NCI-H1694 treated with DMSO at 0.1 percent for 48 hours (cell line): Measurements from ENCODE around the gene GBA2.

Experiments used
- DNase-seq: peaks from one replicate; lab custom pipeline; 2025; lab: John Stamatoyannopoulos, UW

The GBA2 gene

GRCh38 chr9:35763803-35764202 lies 14.8 kb upstream of the GBA2 start:
- DNase-seq, result no peak

- DNase-seq, result no peak
Measured at GRCh38 chr9:35763181-35763580, 14.2 kb upstream of the GBA2 start.

GRCh38 chr9:35760651-35761050 lies 11.6 kb upstream of the GBA2 start:
- DNase-seq, result no peak

GRCh38 chr9:35759795-35760194 lies 10.8 kb upstream of the GBA2 start:
- no peak for DNase-seq

GRCh38 chr9:35758475-35759050 lies 9.5 kb upstream of the GBA2 start:
- DNase-seq, result no peak

GRCh38 chr9:35757892-35758275 lies 8.9 kb upstream of the GBA2 start:
- DNase-seq, result no peak

- no peak for DNase-seq
Measured at GRCh38 chr9:35757226-35757891, 8.3 kb upstream of the GBA2 start.

GRCh38 chr9:35756275-35757225 lies 7.5 kb upstream of the GBA2 start:
- no peak for DNase-seq

- no peak for DNase-seq
Measured at GRCh38 chr9:35755071-35755470, 6.0 kb upstream of the GBA2 start.

GRCh38 chr9:35754264-35754663 lies 5.2 kb upstream of the GBA2 start, which contains the start of gene MSMP:
MSMP (minus strand) TSS chr9:35754276; CDS start chr9:35754129, 147 bp downstream.
- no peak for DNase-seq

- no peak for DNase-seq
Measured at GRCh38 chr9:35753466-35753865, 4.4 kb upstream of the GBA2 start.

- no peak for DNase-seq
Measured at GRCh38 chr9:35750256-35750531, 1.2 kb upstream of the GBA2 start.

- DNase-seq, result no peak
Measured at GRCh38 chr9:35749515-35750255, 657 bp upstream of the GBA2 start.

- DNase-seq, result no peak
Measured at GRCh38 chr9:35748242-35748857, 678 bp downstream of the GBA2 start.

- no peak for DNase-seq
Measured at GRCh38 chr9:35746583-35746982, 2.4 kb downstream of the GBA2 start.

GRCh38 chr9:35745569-35745968 lies 3.5 kb downstream of the GBA2 start:
- peak; percentile 37 for DNase-seq

- DNase-seq, result no peak
Measured at GRCh38 chr9:35743880-35744518, 5.0 kb downstream of the GBA2 start.

- no peak for DNase-seq
Measured at GRCh38 chr9:35743452-35743851, 5.6 kb downstream of the GBA2 start.

GRCh38 chr9:35741740-35742139 lies 7.3 kb downstream of the GBA2 start:
- no peak for DNase-seq

GRCh38 chr9:35740243-35740642 lies 8.8 kb downstream of the GBA2 start:
- no peak for DNase-seq

GRCh38 chr9:35738924-35739323 lies 10.1 kb downstream of the GBA2 start:
- DNase-seq, result no peak
